GM18858 (cell line): Measurements from ENCODE around the gene HAPLN3.

Experiments used
- ATAC-seq: cut with Tn5 transposase; IDR thresholded peaks from one replicate; pipeline ENCODE4 v1.9.1; 2021; ENCODE audit not compliant: unreplicated experiment

HAPLN3 gene

GRCh38 chr15:88912500-88912921 lies 17.2 kb upstream of the HAPLN3 start:
- no peak for ATAC-seq

GRCh38 chr15:88911766-88912118 lies 16.4 kb upstream of the HAPLN3 start:
- ATAC-seq = no peak

- no peak for ATAC-seq
Observed at GRCh38 chr15:88909956-88910831, 14.8 kb upstream of the HAPLN3 start.

GRCh38 chr15:88908697-88909621 lies 13.6 kb upstream of the HAPLN3 start:
- no peak for ATAC-seq

GRCh38 chr15:88908123-88908522 lies 12.8 kb upstream of the HAPLN3 start:
- ATAC-seq = no peak

- ATAC-seq = no peak
Observed at GRCh38 chr15:88907111-88907510, 11.8 kb upstream of the HAPLN3 start.

GRCh38 chr15:88906551-88906950 lies 11.2 kb upstream of the HAPLN3 start:
- no peak for ATAC-seq

- no peak for ATAC-seq
Observed at GRCh38 chr15:88906130-88906529, 10.8 kb upstream of the HAPLN3 start.

GRCh38 chr15:88905576-88905975 lies 10.2 kb upstream of the HAPLN3 start:
- ATAC-seq = no peak

- peak; percentile 74 for ATAC-seq
Observed at GRCh38 chr15:88904624-88905327, 9.4 kb upstream of the HAPLN3 start.

GRCh38 chr15:88904257-88904623 lies 8.9 kb upstream of the HAPLN3 start:
- ATAC-seq = no peak

- ATAC-seq = no peak
Observed at GRCh38 chr15:88902846-88903245, 7.5 kb upstream of the HAPLN3 start.

GRCh38 chr15:88902221-88902835 lies 7.0 kb upstream of the HAPLN3 start:
- no peak for ATAC-seq

- no peak for ATAC-seq
Observed at GRCh38 chr15:88901508-88902220, 6.3 kb upstream of the HAPLN3 start.

- no peak for ATAC-seq
Observed at GRCh38 chr15:88900982-88901418, 5.7 kb upstream of the HAPLN3 start.

- ATAC-seq = no peak
Observed at GRCh38 chr15:88900309-88900981, 5.1 kb upstream of the HAPLN3 start.

GRCh38 chr15:88899251-88899650 lies 3.9 kb upstream of the HAPLN3 start:
- no peak for ATAC-seq

GRCh38 chr15:88898736-88899135 lies 3.4 kb upstream of the HAPLN3 start:
- no peak for ATAC-seq

GRCh38 chr15:88897456-88898194 lies 2.3 kb upstream of the HAPLN3 start:
- no peak for ATAC-seq
